ENCODE data around the gene LEUTX. TPM values are rescaled to one million over a fixed set of nuclear protein-coding genes. Genes with fewer than 3 reads are reported as not detected.

The LEUTX gene
- total RNA-seq, 1 donor from 2014 or later = not detected

- DNase-seq = no peak
- ATAC-seq = no peak
- Histone ChIP-seq H3K27me3 (peaks cover 15% of the 10 kb centered on the region), H3K36me3 (no peaks in the 10 kb centered on the region), H3K9me3 (no peaks in the 10 kb centered on the region), H3K4me3 (no peak overlapping the region), H3K27ac (no peak overlapping the region), H3K4me1 (no peaks in the 10 kb centered on the region)
- no peak for TF ChIP-seq CTCF (IDR thresholded peaks at IDR 0.05)
- intact Hi-C loops (cut with DNase I) = no loop called here
These were observed 9.6 kb downstream of the LEUTX start for GRCh38 chr19:39788244-39788643.

GRCh38 chr19:39792999-39793546 is 14.4 kb downstream of the LEUTX start:
- no peaks in the 10 kb centered on the region for H3K4me1 ChIP-seq
- DNase-seq = peak; percentile 86
- intact Hi-C loops (cut with DNase I) = no loop called here
- H3K4me3 ChIP-seq = peak overlapping the region; percentile 52
- peak; percentile 98 for ATAC-seq
- no peaks in the 10 kb centered on the region for H3K36me3 ChIP-seq
- H3K9me3 ChIP-seq = no peaks in the 10 kb centered on the region
- peak; percentile 92 for TF ChIP-seq CTCF (IDR thresholded peaks at IDR 0.05)
- H3K27ac ChIP-seq = no peak overlapping the region
- peaks cover 8% of the 10 kb centered on the region for H3K27me3 ChIP-seq

- no peak for TF ChIP-seq CTCF (IDR thresholded peaks at IDR 0.05)
- Histone ChIP-seq H3K9me3 (no peaks in the 10 kb centered on the region), H3K27me3 (peaks cover 8% of the 10 kb centered on the region), H3K4me3 (no peak overlapping the region), H3K36me3 (no peaks in the 10 kb centered on the region), H3K27ac (no peak overlapping the region), H3K4me1 (no peaks in the 10 kb centered on the region)
- ATAC-seq (no peak), DNase-seq (no peak)
- intact Hi-C loops (cut with DNase I) = no loop called here
These were observed 16.3 kb downstream of the LEUTX start for GRCh38 chr19:39795001-39795400.

- no peaks in the 10 kb centered on the region for H3K9me3 ChIP-seq
- no peak for TF ChIP-seq CTCF (IDR thresholded peaks at IDR 0.05)
- DNase-seq (no peak), ATAC-seq (no peak)
- no peak overlapping the region for H3K27ac ChIP-seq
- H3K36me3 ChIP-seq = no peaks in the 10 kb centered on the region
- H3K4me3 ChIP-seq = no peak overlapping the region
- intact Hi-C loops (cut with DNase I) = no loop called here
- H3K27me3 ChIP-seq = peaks cover 8% of the 10 kb centered on the region
- H3K4me1 ChIP-seq = no peaks in the 10 kb centered on the region
These were observed 17.4 kb downstream of the LEUTX start for GRCh38 chr19:39796000-39796498.

GRCh38 chr19:39797083-39797482 is 18.4 kb downstream of the LEUTX start:
- H3K4me1 ChIP-seq = no peaks in the 10 kb centered on the region
- H3K36me3 ChIP-seq = no peaks in the 10 kb centered on the region
- intact Hi-C loops (cut with DNase I) = no loop called here
- no peak for ATAC-seq
- H3K27ac ChIP-seq = no peak overlapping the region
- no peak for DNase-seq
- H3K9me3 ChIP-seq = no peaks in the 10 kb centered on the region
- no peak overlapping the region for H3K4me3 ChIP-seq
- TF ChIP-seq CTCF (IDR thresholded peaks at IDR 0.05) = no peak
- H3K27me3 ChIP-seq = peaks cover 8% of the 10 kb centered on the region

GRCh38 chr19:39802958-39803357 is 24.3 kb downstream of the LEUTX start:
- no peak for ATAC-seq
- no peak for DNase-seq
- peaks cover 8% of the 10 kb centered on the region for H3K27me3 ChIP-seq
- no peaks in the 10 kb centered on the region for H3K9me3 ChIP-seq
- H3K27ac ChIP-seq = no peak overlapping the region
- no peaks in the 10 kb centered on the region for H3K36me3 ChIP-seq
- no peak overlapping the region for H3K4me3 ChIP-seq
- no peak for TF ChIP-seq CTCF (IDR thresholded peaks at IDR 0.05)
- H3K4me1 ChIP-seq = no peaks in the 10 kb centered on the region
- intact Hi-C loops (cut with DNase I) = no loop called here
